ENCODE results near the gene KLHL10.

- TF ChIP-seq, protein P1, sequence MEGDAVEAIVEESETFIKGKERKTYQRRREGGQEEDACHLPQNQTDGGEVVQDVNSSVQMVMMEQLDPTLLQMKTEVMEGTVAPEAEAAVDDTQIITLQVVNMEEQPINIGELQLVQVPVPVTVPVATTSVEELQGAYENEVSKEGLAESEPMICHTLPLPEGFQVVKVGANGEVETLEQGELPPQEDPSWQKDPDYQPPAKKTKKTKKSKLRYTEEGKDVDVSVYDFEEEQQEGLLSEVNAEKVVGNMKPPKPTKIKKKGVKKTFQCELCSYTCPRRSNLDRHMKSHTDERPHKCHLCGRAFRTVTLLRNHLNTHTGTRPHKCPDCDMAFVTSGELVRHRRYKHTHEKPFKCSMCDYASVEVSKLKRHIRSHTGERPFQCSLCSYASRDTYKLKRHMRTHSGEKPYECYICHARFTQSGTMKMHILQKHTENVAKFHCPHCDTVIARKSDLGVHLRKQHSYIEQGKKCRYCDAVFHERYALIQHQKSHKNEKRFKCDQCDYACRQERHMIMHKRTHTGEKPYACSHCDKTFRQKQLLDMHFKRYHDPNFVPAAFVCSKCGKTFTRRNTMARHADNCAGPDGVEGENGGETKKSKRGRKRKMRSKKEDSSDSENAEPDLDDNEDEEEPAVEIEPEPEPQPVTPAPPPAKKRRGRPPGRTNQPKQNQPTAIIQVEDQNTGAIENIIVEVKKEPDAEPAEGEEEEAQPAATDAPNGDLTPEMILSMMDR (conservative IDR thresholded peaks at IDR 0.05; ENCODE audit: low read length), result no peak
- no peak for TF ChIP-seq EZH2phosphoT487 (IDR thresholded peaks at IDR 0.05; ENCODE audit: borderline replicate concordance, low read depth, low read length)
These were observed 14.5 kb upstream of the KLHL10 start for GRCh38 chr17:41823141-41823524.
